ENCODE measurements around the gene NCAPD2. TPM values are rescaled to one million over a fixed set of nuclear protein-coding genes. Genes with fewer than 3 reads are reported as not detected.
A peak's percentile ranks its signal among the peaks of the same experiment; 100 is the strongest.

The NCAPD2 gene
- total RNA-seq, 1 experiment from 2014 or later = 204 TPM

- H3K27ac Mint-ChIP-seq (ENCODE audit: unreplicated experiment) = no peak overlapping the region
- Histone ChIP-seq H3K9me3 (no peaks in the 10 kb centered on the region), H3K4me3 (ENCODE audit: low read depth, low read length) (no peak overlapping the region), H3K4me1 (no peaks in the 10 kb centered on the region), H3K36me3 (ENCODE audit: control insufficient read depth, insufficient read depth, low read length) (peaks cover 2% of the 10 kb centered on the region; the same call in 1 of the 2 replicates), H3K27me3 (replicated peaks; ENCODE audit: control insufficient read depth, insufficient read depth, low read length) (no peaks in the 10 kb centered on the region)
- ChIA-PET POLR2A (interaction anchor here (0.7 kb wide), 1 partner anchor 12 kb away, joined by 4 read pairs; no protein-coding TSS in a partner anchor), CTCF (no interaction called here)
- H3K36me3 Mint-ChIP-seq (ENCODE audit: insufficient read depth, unreplicated experiment) = peaks cover 17% of the 10 kb centered on the region
- no peaks in the 10 kb centered on the region for H3K4me1 Mint-ChIP-seq (ENCODE audit: low read depth, unreplicated experiment)
- BruUV-seq (replicated peaks) = no TSS peak
- TF ChIP-seq CTCF (IDR thresholded peaks at IDR 0.05; ENCODE audit: insufficient read depth in 1 of 2, low read depth in 1 of 2, low read length in 1 of 2, severe bottlenecking in 1 of 2, unreplicated experiment in 1 of 2) = no peak
- DNase-seq = no peak
- H3K27me3 Mint-ChIP-seq (ENCODE audit: insufficient read depth, unreplicated experiment) = no peaks in the 10 kb centered on the region
- no peaks in the 10 kb centered on the region for H3K9me3 Mint-ChIP-seq (ENCODE audit: unreplicated experiment)
- intact Hi-C loops (cut with micrococcal nuclease; ENCODE audit: unreplicated experiment) = no loop called here
- no peak overlapping the region for H3K4me3 Mint-ChIP-seq (ENCODE audit: unreplicated experiment)
Observed at GRCh38 chr12:6459004-6459337, 34.9 kb upstream of the NCAPD2 start.

GRCh38 chr12:6460751-6461371 is 33.0 kb upstream of the NCAPD2 start:
- ChIA-PET POLR2A (no interaction called here), CTCF (interaction anchor here (1.3 kb wide), 1 partner anchor 10 kb away, joined by 6 read pairs; the partner anchor contains the start of gene VAMP1)
- TF ChIP-seq CTCF (IDR thresholded peaks at IDR 0.05; ENCODE audit: insufficient read depth in 1 of 2, low read depth in 1 of 2, low read length in 1 of 2, severe bottlenecking in 1 of 2, unreplicated experiment in 1 of 2) = no peak
- BruUV-seq (replicated peaks) = no TSS peak
- peak in 1 of 2 experiments; percentile 29 for DNase-seq
- intact Hi-C loops (cut with micrococcal nuclease; ENCODE audit: unreplicated experiment) = no loop called here
- Histone ChIP-seq H3K4me3 (ENCODE audit: low read depth, low read length) (no peak overlapping the region), H3K9me3 (no peaks in the 10 kb centered on the region), H3K36me3 (ENCODE audit: control insufficient read depth, insufficient read depth, low read length) (peaks cover 3% of the 10 kb centered on the region; the same call in 1 of the 2 replicates), H3K4me1 (no peaks in the 10 kb centered on the region), H3K27me3 (replicated peaks; ENCODE audit: control insufficient read depth, insufficient read depth, low read length) (no peaks in the 10 kb centered on the region)
- H3K4me3 Mint-ChIP-seq (ENCODE audit: unreplicated experiment) = no peak overlapping the region
- H3K27ac Mint-ChIP-seq (ENCODE audit: unreplicated experiment) = no peak overlapping the region
- H3K36me3 Mint-ChIP-seq (ENCODE audit: insufficient read depth, unreplicated experiment) = peaks cover 17% of the 10 kb centered on the region
- H3K9me3 Mint-ChIP-seq (ENCODE audit: unreplicated experiment) = no peaks in the 10 kb centered on the region
- no peaks in the 10 kb centered on the region for H3K27me3 Mint-ChIP-seq (ENCODE audit: insufficient read depth, unreplicated experiment)
- H3K4me1 Mint-ChIP-seq (ENCODE audit: low read depth, unreplicated experiment) = no peaks in the 10 kb centered on the region

GRCh38 chr12:6461401-6462233 is 32.3 kb upstream of the NCAPD2 start:
- no peak overlapping the region for H3K27ac Mint-ChIP-seq (ENCODE audit: unreplicated experiment)
- no peak overlapping the region for H3K4me3 ChIP-seq (ENCODE audit: low read depth, low read length)
- no peaks in the 10 kb centered on the region for H3K4me1 ChIP-seq
- no peaks in the 10 kb centered on the region for H3K9me3 ChIP-seq
- no peaks in the 10 kb centered on the region for H3K27me3 ChIP-seq (replicated peaks; ENCODE audit: control insufficient read depth, insufficient read depth, low read length)
- no TSS peak for BruUV-seq (replicated peaks)
- intact Hi-C loops (cut with micrococcal nuclease; ENCODE audit: unreplicated experiment) = no loop called here
- CTCF ChIA-PET = interaction anchor here (1.3 kb wide), 1 partner anchor 9 kb away, joined by 6 read pairs; the partner anchor contains the start of gene VAMP1
- no peak overlapping the region for H3K4me3 Mint-ChIP-seq (ENCODE audit: unreplicated experiment)
- peaks cover 3% of the 10 kb centered on the region; the same call in 1 of the 2 replicates for H3K36me3 ChIP-seq (ENCODE audit: control insufficient read depth, insufficient read depth, low read length)
- peak in 1 of 2 experiments; percentile 30 for DNase-seq
- no peaks in the 10 kb centered on the region for H3K9me3 Mint-ChIP-seq (ENCODE audit: unreplicated experiment)
- H3K36me3 Mint-ChIP-seq (ENCODE audit: insufficient read depth, unreplicated experiment) = peaks cover 17% of the 10 kb centered on the region
- H3K27me3 Mint-ChIP-seq (ENCODE audit: insufficient read depth, unreplicated experiment) = no peaks in the 10 kb centered on the region
- TF ChIP-seq CTCF (IDR thresholded peaks at IDR 0.05; ENCODE audit: insufficient read depth in 1 of 2, low read depth in 1 of 2, low read length in 1 of 2, severe bottlenecking in 1 of 2, unreplicated experiment in 1 of 2) = no peak
- POLR2A ChIA-PET = interaction anchor here (0.9 kb wide), 1 partner anchor 10 kb away, joined by 3 read pairs; no protein-coding TSS in a partner anchor
- no peaks in the 10 kb centered on the region for H3K4me1 Mint-ChIP-seq (ENCODE audit: low read depth, unreplicated experiment)
